Left kidney (tissue), 2 donors: ENCODE measurements around the gene KRTAP4-6. TPM values are rescaled to one million over a fixed set of nuclear protein-coding genes. Genes with fewer than 3 reads are reported as not detected.
"Not testable (repeated sequence)": the region's sequence is repeated elsewhere in the genome, so short reads cannot be mapped to it uniquely, and the experiment has no call there.

Experiments used
- DNase-seq: peaks from one replicate; pipeline ENCODE4 v3.0.0-alpha.2; 2013
- polyA plus RNA-seq: library from polyadenylated mRNA; unstranded; fragments of 120-200 nt; gene quantifications from one replicate; pipeline ENCODE4 v1.2.1, GENCODE V29; 2013; ENCODE audit not compliant: insufficient read length

Gene KRTAP4-6
- polyA plus RNA-seq, 1 donor: not detected

- DNase-seq: not testable (repeated sequence)
Measured at GRCh38 chr17:41105347-41105746, 35.0 kb downstream of the KRTAP4-6 start, which contains the start of gene KRTAP4-9. Gene KRTAP4-9 (plus strand): TSS chr17:41105389. CDS start chr17:41105389, 0 bp downstream.

- not testable (repeated sequence) for DNase-seq
Measured at GRCh38 chr17:41104386-41105038, 35.8 kb downstream of the KRTAP4-6 start.

GRCh38 chr17:41103896-41104295 lies 36.4 kb downstream of the KRTAP4-6 start:
- no peak for DNase-seq

GRCh38 chr17:41101586-41102259 lies 38.6 kb downstream of the KRTAP4-6 start, which contains the start of gene KRTAP4-16:
Gene KRTAP4-16 (minus strand): TSS chr17:41102209. CDS start chr17:41102209, 0 bp downstream.
- DNase-seq: no peak

GRCh38 chr17:41099682-41100480 lies 40.5 kb downstream of the KRTAP4-6 start:
- not testable (repeated sequence) for DNase-seq

- no peak for DNase-seq
Measured at GRCh38 chr17:41098481-41098880, 41.9 kb downstream of the KRTAP4-6 start.

GRCh38 chr17:41098042-41098441 lies 42.3 kb downstream of the KRTAP4-6 start, which contains the start of gene KRTAP4-8:
Gene KRTAP4-8 (minus strand): TSS chr17:41098142. CDS start chr17:41098084, 58 bp downstream.
- DNase-seq: no peak

- no peak for DNase-seq
Measured at GRCh38 chr17:41096055-41096454, 44.3 kb downstream of the KRTAP4-6 start.

Other genes with a start within 250 kb of the KRTAP4-6 start
- 1.1 TPM for gene KRT23, start 202.9 kb downstream of the KRTAP4-6 start, polyA plus RNA-seq
- gene KRT39, start 173.6 kb downstream of the KRTAP4-6 start, polyA plus RNA-seq: not detected
- gene KRT40, start 156.2 kb downstream of the KRTAP4-6 start, polyA plus RNA-seq: not detected
- gene KRTAP3-3, start 146.4 kb downstream of the KRTAP4-6 start, polyA plus RNA-seq: not detected
- not detected for gene KRTAP3-2, start 140.6 kb downstream of the KRTAP4-6 start, polyA plus RNA-seq
- gene KRTAP3-1, start 131.4 kb downstream of the KRTAP4-6 start, polyA plus RNA-seq: not detected
- gene KRTAP1-5, start 113.3 kb downstream of the KRTAP4-6 start, polyA plus RNA-seq: not detected
- gene KRTAP1-4, start 110.3 kb downstream of the KRTAP4-6 start, polyA plus RNA-seq: not detected
- not detected for gene KRTAP1-3, start 105.7 kb downstream of the KRTAP4-6 start, polyA plus RNA-seq
- gene KRTAP1-1, start 99.1 kb downstream of the KRTAP4-6 start, polyA plus RNA-seq: not detected
- gene KRTAP2-1, start 93.2 kb downstream of the KRTAP4-6 start, polyA plus RNA-seq: not detected
- not detected for gene KRTAP2-2, start 85.3 kb downstream of the KRTAP4-6 start, polyA plus RNA-seq
- gene KRTAP2-3, start 80.4 kb downstream of the KRTAP4-6 start, polyA plus RNA-seq: not detected
- gene KRTAP2-4, start 74.7 kb downstream of the KRTAP4-6 start, polyA plus RNA-seq: not detected
- gene KRTAP4-7, start 56.4 kb downstream of the KRTAP4-6 start, polyA plus RNA-seq: not detected
- gene KRTAP4-8, start 42.4 kb downstream of the KRTAP4-6 start, polyA plus RNA-seq: not detected
- gene KRTAP4-16, start 38.3 kb downstream of the KRTAP4-6 start, polyA plus RNA-seq: not detected
- gene KRTAP4-9, start 35.2 kb downstream of the KRTAP4-6 start, polyA plus RNA-seq: not detected
- not detected for gene KRTAP4-11, start 22.2 kb downstream of the KRTAP4-6 start, polyA plus RNA-seq
- not detected for gene KRTAP4-12, start 16.4 kb downstream of the KRTAP4-6 start, polyA plus RNA-seq
- not detected for gene KRTAP4-5, start 9.3 kb upstream of the KRTAP4-6 start, polyA plus RNA-seq
- not detected for gene KRTAP4-4, start 20.2 kb upstream of the KRTAP4-6 start, polyA plus RNA-seq
- not detected for gene KRTAP4-3, start 27.7 kb upstream of the KRTAP4-6 start, polyA plus RNA-seq
- not detected for gene KRTAP4-2, start 37.7 kb upstream of the KRTAP4-6 start, polyA plus RNA-seq
- not detected for gene KRTAP4-1, start 44.4 kb upstream of the KRTAP4-6 start, polyA plus RNA-seq
- gene KRTAP9-1, start 49.3 kb upstream of the KRTAP4-6 start, polyA plus RNA-seq: not detected
- not detected for gene KRTAP9-2, start 86.1 kb upstream of the KRTAP4-6 start, polyA plus RNA-seq
- not detected for gene KRTAP9-3, start 91.9 kb upstream of the KRTAP4-6 start, polyA plus RNA-seq
- not detected for gene KRTAP9-8, start 97.5 kb upstream of the KRTAP4-6 start, polyA plus RNA-seq
- not detected for gene KRTAP9-4, start 109.1 kb upstream of the KRTAP4-6 start, polyA plus RNA-seq
- not detected for gene KRTAP9-9, start 114.8 kb upstream of the KRTAP4-6 start, polyA plus RNA-seq
- gene KRTAP9-6, start 124.8 kb upstream of the KRTAP4-6 start, polyA plus RNA-seq: 0.42 TPM
- gene KRTAP9-7, start 135.2 kb upstream of the KRTAP4-6 start, polyA plus RNA-seq: not detected
- gene KRTAP29-1, start 162.3 kb upstream of the KRTAP4-6 start, polyA plus RNA-seq: not detected
- not detected for gene KRTAP16-1, start 168.8 kb upstream of the KRTAP4-6 start, polyA plus RNA-seq
- not detected for gene KRTAP17-1, start 175.2 kb upstream of the KRTAP4-6 start, polyA plus RNA-seq
- not detected for gene KRT33A, start 210.3 kb upstream of the KRTAP4-6 start, polyA plus RNA-seq
- gene KRT33B, start 229.3 kb upstream of the KRTAP4-6 start, polyA plus RNA-seq: not detected
- gene KRT34, start 241.8 kb upstream of the KRTAP4-6 start, polyA plus RNA-seq: not detected